ENCODE measurements around the gene ULK4. TPM values are rescaled to one million over a fixed set of nuclear protein-coding genes. Genes with fewer than 3 reads are reported as not detected.

ULK4 gene
- total RNA-seq, 2 donors from 2014 or later: 28.7 to 38.4 TPM

GRCh38 chr3:41301548-41301947, 660.4 kb downstream of the ULK4 start:
- TF ChIP-seq, protein P1, sequence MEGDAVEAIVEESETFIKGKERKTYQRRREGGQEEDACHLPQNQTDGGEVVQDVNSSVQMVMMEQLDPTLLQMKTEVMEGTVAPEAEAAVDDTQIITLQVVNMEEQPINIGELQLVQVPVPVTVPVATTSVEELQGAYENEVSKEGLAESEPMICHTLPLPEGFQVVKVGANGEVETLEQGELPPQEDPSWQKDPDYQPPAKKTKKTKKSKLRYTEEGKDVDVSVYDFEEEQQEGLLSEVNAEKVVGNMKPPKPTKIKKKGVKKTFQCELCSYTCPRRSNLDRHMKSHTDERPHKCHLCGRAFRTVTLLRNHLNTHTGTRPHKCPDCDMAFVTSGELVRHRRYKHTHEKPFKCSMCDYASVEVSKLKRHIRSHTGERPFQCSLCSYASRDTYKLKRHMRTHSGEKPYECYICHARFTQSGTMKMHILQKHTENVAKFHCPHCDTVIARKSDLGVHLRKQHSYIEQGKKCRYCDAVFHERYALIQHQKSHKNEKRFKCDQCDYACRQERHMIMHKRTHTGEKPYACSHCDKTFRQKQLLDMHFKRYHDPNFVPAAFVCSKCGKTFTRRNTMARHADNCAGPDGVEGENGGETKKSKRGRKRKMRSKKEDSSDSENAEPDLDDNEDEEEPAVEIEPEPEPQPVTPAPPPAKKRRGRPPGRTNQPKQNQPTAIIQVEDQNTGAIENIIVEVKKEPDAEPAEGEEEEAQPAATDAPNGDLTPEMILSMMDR (IDR thresholded peaks at IDR 0.05): no peak
- no peak for DNase-seq (ENCODE audit: low spot score)
- no peak for ATAC-seq (ENCODE audit: insufficient number of reproducible peaks, low FRiP score, low read depth)
- no peaks in the 10 kb centered on the region for H3K27me3 ChIP-seq (replicated peaks; ENCODE audit: insufficient read depth)
- H3K4me3 ChIP-seq: no peak overlapping the region
- H3K36me3 ChIP-seq: no peaks in the 10 kb centered on the region
- no peak overlapping the region for H3K27ac ChIP-seq
- H3K4me1 ChIP-seq (ENCODE audit: control insufficient read depth in 1 of 2, low read depth in 2 of 2): no peaks in the 10 kb centered on the region
- H3K9me3 ChIP-seq: no peaks in the 10 kb centered on the region

GRCh38 chr3:41299036-41299435, 662.9 kb downstream of the ULK4 start:
- H3K27ac ChIP-seq: no peak overlapping the region
- no peaks in the 10 kb centered on the region for H3K36me3 ChIP-seq
- TF ChIP-seq, protein P1 (IDR thresholded peaks at IDR 0.05): no peak
- H3K4me3 ChIP-seq: no peak overlapping the region
- no peak for DNase-seq (ENCODE audit: low spot score)
- ATAC-seq (ENCODE audit: insufficient number of reproducible peaks, low FRiP score, low read depth): no peak
- no peaks in the 10 kb centered on the region for H3K27me3 ChIP-seq (replicated peaks; ENCODE audit: insufficient read depth)
- no peaks in the 10 kb centered on the region for H3K4me1 ChIP-seq (ENCODE audit: control insufficient read depth in 1 of 2, low read depth in 2 of 2)
- no peaks in the 10 kb centered on the region for H3K9me3 ChIP-seq

DNA sequence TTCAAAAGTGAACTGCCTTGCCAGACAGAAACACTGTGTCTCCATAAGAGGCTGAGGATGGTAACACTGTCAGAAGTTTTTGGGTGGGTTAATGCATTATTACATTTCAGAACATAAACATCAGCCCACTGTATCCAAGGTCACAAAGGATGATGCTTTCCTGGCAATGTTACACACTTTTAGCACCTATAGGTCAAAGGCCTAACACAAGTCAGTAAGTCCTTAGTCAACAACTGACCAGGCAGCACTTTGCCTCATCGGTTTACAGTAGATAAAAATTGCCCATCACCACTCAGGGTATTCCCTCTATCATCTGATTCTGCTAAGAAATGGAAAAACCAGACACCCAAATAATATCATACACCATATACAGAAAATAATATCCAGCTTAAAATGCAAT, 664.2 kb downstream of the ULK4 start:
- Histone ChIP-seq H3K27ac (no peak overlapping the region), H3K4me3 (no peak overlapping the region), H3K36me3 (no peaks in the 10 kb centered on the region), H3K9me3 (no peaks in the 10 kb centered on the region), H3K4me1 (ENCODE audit: control insufficient read depth in 1 of 2, low read depth in 2 of 2) (no peaks in the 10 kb centered on the region), H3K27me3 (replicated peaks; ENCODE audit: insufficient read depth) (no peaks in the 10 kb centered on the region)
- TF ChIP-seq, protein P1 (IDR thresholded peaks at IDR 0.05): no peak
- ATAC-seq (ENCODE audit: insufficient number of reproducible peaks, low FRiP score, low read depth) (no peak), DNase-seq (ENCODE audit: low spot score) (no peak)

DNA sequence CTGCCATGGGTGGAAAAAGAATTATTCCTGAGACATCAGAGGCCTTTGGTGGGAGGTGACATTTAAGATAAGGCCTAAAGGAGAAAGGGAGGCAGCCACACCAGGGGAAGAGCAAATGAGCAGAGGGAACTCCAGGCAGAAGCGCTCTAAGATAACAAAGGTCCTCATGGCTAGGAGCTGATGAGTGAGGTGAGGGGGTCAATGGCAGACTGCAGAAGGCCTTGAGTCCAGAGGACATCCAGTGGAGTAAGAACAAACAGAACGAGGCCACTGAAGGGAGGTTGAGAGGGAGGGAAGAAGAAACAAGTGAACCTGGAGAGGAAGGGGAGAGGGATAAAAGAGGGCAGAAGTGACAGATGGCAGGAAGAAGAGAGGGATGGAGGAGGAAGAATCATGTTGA, 665.3 kb downstream of the ULK4 start:
- Histone ChIP-seq H3K36me3 (no peaks in the 10 kb centered on the region), H3K4me1 (ENCODE audit: control insufficient read depth in 1 of 2, low read depth in 2 of 2) (no peaks in the 10 kb centered on the region), H3K4me3 (no peak overlapping the region), H3K27me3 (replicated peaks; ENCODE audit: insufficient read depth) (no peaks in the 10 kb centered on the region), H3K9me3 (no peaks in the 10 kb centered on the region), H3K27ac (no peak overlapping the region)
- TF ChIP-seq, protein P1 (IDR thresholded peaks at IDR 0.05): no peak
- ATAC-seq (ENCODE audit: insufficient number of reproducible peaks, low FRiP score, low read depth) (no peak), DNase-seq (ENCODE audit: low spot score) (no peak)

GRCh38 chr3:41295740-41296139, 666.2 kb downstream of the ULK4 start:
- Histone ChIP-seq H3K36me3 (no peaks in the 10 kb centered on the region), H3K4me1 (ENCODE audit: control insufficient read depth in 1 of 2, low read depth in 2 of 2) (no peaks in the 10 kb centered on the region), H3K9me3 (no peaks in the 10 kb centered on the region), H3K27me3 (replicated peaks; ENCODE audit: insufficient read depth) (no peaks in the 10 kb centered on the region), H3K27ac (no peak overlapping the region), H3K4me3 (no peak overlapping the region)
- DNase-seq (ENCODE audit: low spot score): no peak
- TF ChIP-seq, protein P1 (IDR thresholded peaks at IDR 0.05): no peak
- ATAC-seq (ENCODE audit: insufficient number of reproducible peaks, low FRiP score, low read depth): no peak
